ENCODE measurements around the gene BBLN.
A peak's percentile ranks its signal among the peaks of the same experiment; 100 is the strongest.

The BBLN gene

DNA sequence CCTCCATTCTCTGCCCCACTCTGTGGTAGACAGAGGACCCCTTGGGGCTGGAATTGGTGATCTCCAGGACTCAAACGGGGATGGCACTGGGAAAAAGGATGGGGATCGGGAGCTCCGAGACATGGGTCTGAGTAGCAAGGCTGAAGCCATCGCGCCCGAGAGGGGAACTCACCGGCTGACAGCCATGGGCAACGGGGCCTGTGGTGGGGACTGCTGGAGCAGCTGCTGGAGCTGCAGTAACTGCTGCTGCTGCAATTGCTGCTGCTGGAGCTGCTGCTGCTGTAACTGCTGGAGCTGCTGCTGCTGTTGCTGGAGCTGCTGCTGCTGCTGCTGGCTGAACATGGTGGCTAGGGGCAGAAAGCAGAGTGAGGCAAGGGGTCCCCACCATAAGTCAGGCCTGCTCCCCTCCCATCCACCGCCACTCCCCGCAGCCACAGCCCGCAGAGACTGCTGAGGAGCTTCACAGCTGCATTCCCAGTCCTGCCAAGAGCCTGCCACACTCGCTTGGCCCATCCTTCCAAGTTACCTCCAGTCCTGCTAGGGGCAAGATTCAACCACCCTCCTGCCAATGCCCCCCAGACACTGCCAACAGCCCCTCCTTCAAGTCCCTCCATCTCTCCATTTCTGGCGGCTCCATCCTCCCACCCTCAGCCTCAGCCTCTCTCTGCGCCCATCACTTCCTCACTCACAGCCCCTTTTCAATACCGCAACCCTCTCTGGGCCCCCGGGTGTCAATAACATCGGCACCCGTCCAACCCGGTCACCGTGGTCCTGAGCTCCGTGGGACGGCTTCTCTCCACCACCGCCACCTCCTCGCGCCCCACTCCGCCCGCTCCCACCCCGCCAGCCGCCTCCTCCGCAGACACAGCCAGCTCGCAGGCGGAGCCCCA lies 30.7 kb downstream of the BBLN start:
- TF ChIP-seq, protein P1, sequence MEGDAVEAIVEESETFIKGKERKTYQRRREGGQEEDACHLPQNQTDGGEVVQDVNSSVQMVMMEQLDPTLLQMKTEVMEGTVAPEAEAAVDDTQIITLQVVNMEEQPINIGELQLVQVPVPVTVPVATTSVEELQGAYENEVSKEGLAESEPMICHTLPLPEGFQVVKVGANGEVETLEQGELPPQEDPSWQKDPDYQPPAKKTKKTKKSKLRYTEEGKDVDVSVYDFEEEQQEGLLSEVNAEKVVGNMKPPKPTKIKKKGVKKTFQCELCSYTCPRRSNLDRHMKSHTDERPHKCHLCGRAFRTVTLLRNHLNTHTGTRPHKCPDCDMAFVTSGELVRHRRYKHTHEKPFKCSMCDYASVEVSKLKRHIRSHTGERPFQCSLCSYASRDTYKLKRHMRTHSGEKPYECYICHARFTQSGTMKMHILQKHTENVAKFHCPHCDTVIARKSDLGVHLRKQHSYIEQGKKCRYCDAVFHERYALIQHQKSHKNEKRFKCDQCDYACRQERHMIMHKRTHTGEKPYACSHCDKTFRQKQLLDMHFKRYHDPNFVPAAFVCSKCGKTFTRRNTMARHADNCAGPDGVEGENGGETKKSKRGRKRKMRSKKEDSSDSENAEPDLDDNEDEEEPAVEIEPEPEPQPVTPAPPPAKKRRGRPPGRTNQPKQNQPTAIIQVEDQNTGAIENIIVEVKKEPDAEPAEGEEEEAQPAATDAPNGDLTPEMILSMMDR (IDR thresholded peaks at IDR 0.05; ENCODE audit: low read depth, low read length): no peak
- DNase-seq (ENCODE audit: extremely low read depth, low read depth): no peak

DNA sequence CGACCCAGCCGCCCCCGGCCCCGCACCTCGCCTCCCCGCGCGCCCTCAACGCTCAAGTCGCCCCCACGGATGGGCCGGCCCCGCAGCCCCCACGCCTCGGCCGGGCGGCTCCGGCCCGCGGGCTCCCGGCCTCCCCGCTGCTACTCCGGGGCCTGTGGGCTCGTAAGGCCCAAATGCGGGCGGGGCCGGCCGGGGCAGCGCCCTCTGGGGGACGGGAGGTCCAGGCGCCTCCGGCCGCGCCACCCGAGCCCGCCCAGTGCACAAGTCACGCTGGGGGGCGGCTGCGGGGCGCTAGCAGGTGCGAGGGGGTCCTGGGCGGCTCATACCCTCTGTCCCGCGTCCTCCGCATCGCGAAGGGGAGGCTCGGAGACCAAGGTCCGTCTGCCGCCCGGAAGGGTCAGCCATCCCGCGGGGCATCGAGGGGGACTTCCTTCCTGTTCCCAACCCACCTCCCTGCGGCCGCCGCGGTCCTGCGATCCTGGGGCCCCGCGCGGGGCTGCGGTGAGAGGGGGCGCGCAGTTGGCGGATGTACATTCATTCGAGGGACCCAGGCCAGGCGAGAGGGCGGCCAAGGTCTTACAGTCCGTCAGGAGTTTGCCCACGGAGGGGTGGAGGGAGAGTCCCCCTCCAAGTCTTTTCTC lies 31.5 kb downstream of the BBLN start, which contains the start of gene CIZ1:
Gene CIZ1, minus strand, starts transcription at position 167 of the 641 bp plus-strand sequence. CDS start 715 bp downstream, outside the sequence.
- TF ChIP-seq, protein P1 (IDR thresholded peaks at IDR 0.05; ENCODE audit: low read depth, low read length): peak; percentile 49
- peak; percentile 59 for DNase-seq (ENCODE audit: extremely low read depth, low read depth)

DNA sequence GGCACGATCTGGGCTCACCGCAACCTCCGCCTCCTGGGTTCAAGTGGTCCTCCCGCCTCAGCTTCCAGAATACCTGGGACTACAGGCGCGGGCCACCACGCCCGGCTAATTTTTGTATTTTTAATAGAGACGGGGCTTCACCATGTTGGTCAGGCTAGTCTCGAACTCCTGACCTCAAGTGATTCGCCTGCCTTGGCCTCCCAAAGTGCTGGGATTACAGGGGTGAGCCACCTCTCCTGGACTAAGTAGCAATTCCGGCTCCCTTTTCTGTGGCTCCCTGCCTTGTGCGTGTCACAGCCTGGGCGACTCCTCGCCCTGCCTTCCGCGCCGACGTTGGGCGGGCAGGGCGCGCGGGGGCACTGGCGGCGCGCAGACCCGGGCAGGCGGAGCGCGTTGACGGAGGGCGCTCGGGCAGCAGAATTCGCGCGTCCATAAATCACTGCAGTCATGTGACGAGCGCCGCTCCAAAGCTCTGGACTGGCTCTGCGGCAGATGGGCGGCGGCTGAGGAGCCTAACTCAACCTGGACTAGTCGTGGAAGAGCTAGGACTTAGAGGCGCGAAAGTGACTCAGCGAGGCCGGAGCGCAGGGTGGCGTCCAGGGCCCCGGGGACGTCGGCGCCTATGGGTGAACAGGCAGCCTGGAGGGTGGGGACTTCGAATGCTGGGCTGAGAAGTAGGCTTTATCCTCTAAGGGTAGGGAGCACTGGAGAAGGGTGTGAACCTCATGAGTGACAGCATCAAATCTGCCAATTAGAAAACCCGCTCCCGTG lies 32.7 kb downstream of the BBLN start:
- TF ChIP-seq, protein P1 (IDR thresholded peaks at IDR 0.05; ENCODE audit: low read depth, low read length): no peak
- DNase-seq (ENCODE audit: extremely low read depth, low read depth): no peak

DNA sequence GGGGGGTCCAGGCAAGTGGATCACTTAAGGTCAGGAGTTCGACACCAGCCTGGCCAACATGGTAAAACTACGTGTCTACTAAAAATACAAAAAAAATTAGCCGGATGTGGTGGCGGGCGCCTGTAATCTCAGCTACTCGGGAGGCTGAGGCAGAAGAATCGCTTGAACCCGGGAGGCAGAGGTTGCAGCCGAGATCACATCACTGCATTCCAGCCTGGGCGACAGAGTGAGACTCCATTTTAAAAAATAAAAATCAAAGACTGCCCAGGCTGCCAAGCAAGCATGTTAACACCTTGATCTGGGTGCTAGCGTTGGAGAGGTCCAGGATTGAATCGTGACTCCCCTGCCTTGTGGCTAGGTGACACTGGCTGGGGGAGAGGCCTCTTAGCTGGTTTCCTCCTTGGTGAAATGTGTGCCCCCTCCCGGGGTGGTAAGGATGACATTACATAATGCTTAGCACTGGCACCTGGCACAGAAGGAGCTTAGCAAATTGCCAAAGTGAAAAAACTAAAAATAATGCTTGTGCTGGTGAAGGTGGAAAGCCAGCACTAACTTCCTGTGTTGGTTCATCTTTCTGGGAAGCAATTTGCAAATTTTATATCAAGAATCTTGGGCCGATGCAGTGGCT lies 33.5 kb downstream of the BBLN start:
- no peak for DNase-seq (ENCODE audit: extremely low read depth, low read depth)
- TF ChIP-seq, protein P1 (IDR thresholded peaks at IDR 0.05; ENCODE audit: low read depth, low read length): no peak

DNA sequence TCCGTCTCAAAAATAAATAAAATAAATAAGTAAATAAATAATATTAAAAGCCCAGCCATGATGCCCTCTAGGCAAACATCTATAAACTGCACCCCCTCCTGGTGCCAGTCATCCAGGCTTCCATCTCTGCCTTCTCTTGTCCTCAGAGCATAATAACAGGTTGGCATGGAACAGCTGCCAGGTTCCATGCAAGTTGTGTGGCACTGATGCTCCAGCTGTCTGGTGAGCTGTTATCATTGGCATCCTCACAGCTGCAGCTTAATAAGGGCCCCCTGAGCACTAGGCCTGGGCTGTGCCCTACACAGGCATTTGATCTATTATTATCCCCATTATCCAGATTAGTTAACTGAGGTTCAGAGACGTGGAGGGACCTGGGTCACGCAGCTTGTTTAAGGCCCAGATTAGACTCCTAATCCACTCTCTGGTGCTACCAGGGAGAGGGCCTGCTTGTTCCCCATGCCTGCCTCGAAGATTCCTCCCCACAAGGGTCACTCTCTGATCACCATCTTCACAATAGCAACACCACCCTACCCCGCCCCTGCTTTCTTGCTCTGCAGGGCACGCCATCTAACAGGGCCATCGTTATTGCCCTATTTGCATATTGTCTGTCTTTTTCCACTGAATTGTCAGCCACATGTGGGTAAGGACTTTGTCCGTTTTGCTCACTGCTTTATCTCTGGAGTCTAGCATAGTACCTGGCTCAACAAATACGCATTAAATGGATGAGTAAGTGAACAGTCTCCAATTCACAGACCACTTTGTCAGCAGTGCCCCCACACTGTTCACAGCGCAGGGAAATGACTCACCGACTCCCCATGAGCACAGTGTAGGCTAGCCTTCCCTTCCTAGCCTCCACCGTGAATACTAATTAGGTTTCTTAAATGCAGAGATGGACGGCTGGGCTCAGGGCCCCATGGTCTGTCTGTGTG lies 41.6 kb downstream of the BBLN start:
- TF ChIP-seq, protein P1 (IDR thresholded peaks at IDR 0.05; ENCODE audit: low read depth, low read length): no peak
- DNase-seq (ENCODE audit: extremely low read depth, low read depth): no peak

- DNase-seq (ENCODE audit: extremely low read depth, low read depth): no peak
- TF ChIP-seq, protein P1 (IDR thresholded peaks at IDR 0.05; ENCODE audit: low read depth, low read length): no peak
Observed at GRCh38 chr9:128202648-128203023, 42.6 kb downstream of the BBLN start.

Measured in AG09319 (cell line).